NCI-H2171 treated with DMSO at 0.1 percent for 48 hours (cell line): ENCODE results near the gene SDK1.

ENCODE experiments used
- DNase-seq: peaks from one replicate; lab custom pipeline; 2025; lab: John Stamatoyannopoulos, UW

The SDK1 gene

GRCh38 chr7:4018601-4019316, 717.7 kb downstream of the SDK1 start:
- no peak for DNase-seq

- DNase-seq, result no peak
Measured at GRCh38 chr7:4020086-4020485, 719.0 kb downstream of the SDK1 start.

GRCh38 chr7:4021413-4021812, 720.4 kb downstream of the SDK1 start:
- no peak for DNase-seq

- DNase-seq, result no peak
Measured at GRCh38 chr7:4022265-4022664, 721.2 kb downstream of the SDK1 start.

DNA sequence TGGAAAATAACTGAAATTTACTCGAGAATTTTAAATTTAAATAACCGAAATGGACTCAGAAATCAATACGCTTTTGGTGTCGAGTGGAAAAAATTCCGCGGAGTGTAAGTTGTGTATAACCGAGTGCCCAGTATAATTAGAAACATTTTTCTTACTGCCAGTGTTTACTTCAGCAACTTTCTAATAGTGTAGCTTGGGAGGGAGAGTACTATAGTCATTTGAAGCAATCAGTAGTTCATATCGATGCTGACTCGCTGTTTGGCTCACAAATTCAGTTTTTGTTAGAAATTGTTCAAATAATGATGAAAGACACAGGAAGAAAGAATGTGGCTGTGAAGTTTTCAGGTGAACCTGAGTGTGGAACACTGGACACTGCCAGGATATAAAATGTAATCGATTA, 722.5 kb downstream of the SDK1 start:
- no peak for DNase-seq

DNA sequence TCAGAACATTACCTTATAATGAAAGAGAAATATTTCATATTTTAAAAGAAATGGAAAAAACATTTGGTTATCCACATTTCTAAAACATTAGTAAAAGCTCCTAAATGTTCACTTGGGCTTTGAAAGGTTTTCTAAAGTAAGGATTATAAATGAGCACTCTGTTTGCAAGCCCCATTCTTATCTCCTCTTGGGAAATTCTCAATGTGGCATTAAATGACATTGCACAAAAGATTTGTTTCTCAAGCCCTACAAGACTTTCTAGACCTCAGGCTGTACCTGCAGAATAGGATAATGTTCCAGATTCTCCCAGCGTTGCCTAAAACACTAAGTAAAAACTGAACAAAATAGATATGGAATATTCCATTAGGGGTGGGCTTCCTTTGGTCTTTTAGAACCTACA, 723.1 kb downstream of the SDK1 start:
- DNase-seq, result no peak

- DNase-seq, result no peak
Measured at GRCh38 chr7:4024806-4025205, 723.8 kb downstream of the SDK1 start.

DNA sequence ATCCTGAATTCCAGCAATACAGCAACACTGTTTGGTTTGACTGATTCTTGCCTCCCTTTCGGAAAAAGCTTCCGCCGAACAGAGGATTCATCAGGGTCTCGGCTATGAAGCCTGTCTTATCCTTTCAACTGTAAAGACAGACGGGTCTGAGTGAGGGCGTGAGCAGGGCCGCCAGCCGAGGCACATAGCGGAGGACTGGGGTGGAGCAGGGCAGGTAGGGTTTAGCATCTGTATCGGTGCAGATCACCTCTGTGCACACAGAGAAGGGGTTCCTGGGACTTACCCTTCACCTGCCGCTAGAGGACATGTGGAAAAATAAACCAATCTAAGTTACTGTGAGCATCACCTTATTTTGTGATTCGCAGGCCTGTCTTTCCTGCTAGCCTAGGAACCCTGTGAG, 724.2 kb downstream of the SDK1 start:
- DNase-seq, result no peak

GRCh38 chr7:4025694-4026615, 724.9 kb downstream of the SDK1 start:
- no peak for DNase-seq

DNA sequence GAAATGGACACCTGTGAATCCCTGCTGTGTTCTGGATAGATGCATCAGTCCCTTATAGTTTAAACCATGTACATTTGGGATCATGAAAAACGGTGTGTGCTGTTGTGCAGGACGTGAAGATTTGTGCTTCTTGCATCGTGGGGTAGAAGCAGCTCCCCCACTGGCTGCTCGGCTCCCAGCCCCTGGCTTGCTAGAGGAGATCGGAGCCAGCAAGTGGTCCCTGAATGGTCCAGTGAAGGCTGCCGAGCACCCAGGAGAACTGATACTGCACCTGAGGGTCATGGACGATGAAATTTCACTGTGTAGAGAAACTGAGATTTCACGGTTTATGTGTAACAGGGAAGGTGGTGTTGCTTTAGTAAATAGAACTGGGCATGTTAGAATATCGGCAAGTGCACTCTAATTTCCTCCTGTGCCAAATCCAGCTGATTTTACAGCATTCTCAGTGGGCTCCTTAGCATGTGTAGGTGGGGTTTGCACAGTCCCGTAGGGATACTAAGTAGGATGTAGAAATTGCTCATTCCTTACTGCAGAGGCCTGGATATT, 726.0 kb downstream of the SDK1 start:
- no peak for DNase-seq

- no peak for DNase-seq
Measured at GRCh38 chr7:4028221-4028620, 727.2 kb downstream of the SDK1 start.

GRCh38 chr7:4029941-4030340, 728.9 kb downstream of the SDK1 start:
- DNase-seq, result no peak

GRCh38 chr7:4030346-4030950, 729.4 kb downstream of the SDK1 start:
- no peak for DNase-seq

- DNase-seq, result no peak
Measured at GRCh38 chr7:4033996-4034395, 732.9 kb downstream of the SDK1 start.

GRCh38 chr7:4037308-4037707, 736.3 kb downstream of the SDK1 start:
- DNase-seq, result no peak

DNA sequence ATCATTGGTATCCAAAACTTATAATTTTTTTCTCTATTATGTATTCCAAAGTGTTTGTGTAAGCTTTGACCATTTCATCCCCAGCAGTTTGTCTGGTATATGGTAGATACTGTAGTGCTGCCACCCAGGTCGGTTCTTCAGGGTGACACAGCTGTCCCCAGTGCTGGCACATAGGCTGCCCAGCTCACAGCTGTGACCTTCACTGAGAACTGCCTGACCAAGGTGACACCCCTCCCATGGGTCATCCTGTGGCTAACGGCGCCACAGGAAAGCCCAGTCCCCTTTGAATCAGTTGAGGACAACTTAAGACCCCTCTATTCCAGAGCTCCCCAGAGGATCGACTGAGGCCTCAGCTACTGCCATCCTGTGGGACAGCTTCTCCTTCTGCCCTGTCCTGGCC, 736.8 kb downstream of the SDK1 start:
- DNase-seq, result no peak

DNA sequence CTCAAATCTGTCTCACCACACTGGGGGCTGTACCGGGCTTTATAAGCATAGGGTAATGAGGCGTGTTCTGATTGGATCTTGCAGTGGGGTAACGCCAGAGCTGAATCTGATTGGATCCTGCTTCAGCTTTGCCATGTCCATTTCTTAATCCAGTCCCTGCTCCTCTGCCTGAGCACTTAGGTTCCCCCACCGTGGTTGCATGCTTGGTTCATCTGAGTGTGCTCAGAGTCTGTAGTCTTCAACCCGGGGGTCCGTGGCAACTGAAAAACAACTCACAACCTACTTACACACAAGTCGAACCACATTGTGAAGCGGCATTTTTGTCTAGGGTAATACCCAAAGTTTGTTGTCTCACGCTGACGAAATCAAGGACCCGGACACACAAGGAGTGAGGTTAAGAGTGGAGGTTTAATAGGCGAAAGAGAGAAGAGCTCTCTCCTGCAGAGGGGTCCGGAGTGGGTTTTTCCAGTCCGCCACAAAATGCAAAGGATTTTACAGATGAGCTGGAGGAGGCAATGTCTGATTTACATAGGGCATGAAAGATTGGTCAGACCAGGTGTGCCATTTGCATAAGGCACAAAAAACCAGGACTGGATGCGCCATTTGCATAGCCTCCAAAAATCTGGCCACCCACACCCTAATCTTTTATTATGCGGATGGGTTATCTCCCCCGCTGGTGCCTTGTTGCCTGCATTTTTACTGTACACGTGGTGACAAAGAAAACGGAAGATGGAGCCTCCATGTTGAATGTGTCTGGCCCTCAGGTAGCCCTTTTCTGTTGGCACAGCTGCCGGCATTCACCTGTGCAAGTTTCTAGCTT, 739.3 kb downstream of the SDK1 start:
- no peak for DNase-seq

- peak; percentile 90 for DNase-seq
Measured at GRCh38 chr7:4042402-4043045, 741.5 kb downstream of the SDK1 start.

- no peak for DNase-seq
Measured at GRCh38 chr7:4043988-4044387, 742.9 kb downstream of the SDK1 start.

- DNase-seq, result no peak
Measured at GRCh38 chr7:4045450-4045849, 744.4 kb downstream of the SDK1 start.

- no peak for DNase-seq
Measured at GRCh38 chr7:4045975-4046374, 744.9 kb downstream of the SDK1 start.
